Stimulated activated CD8-positive, alpha-beta memory T cell treated with anti-CD3 and anti-CD28 coated beads, Interleukin-2, amount 100 ng/mL, for 48 hours (primary cell): ENCODE data around the gene OR6K6.

ENCODE experiments used
- DNase-seq, 2 donors: peaks; one replicate each; pipeline ENCODE4 v3.0.0-alpha.2; 2020; ENCODE audit warnings: low read depth in 2 of 2

The OR6K6 gene

GRCh38 chr1:158801396-158801795 lies 46.9 kb downstream of the OR6K6 start:
- DNase-seq: no peak

GRCh38 chr1:158803678-158804077 lies 49.2 kb downstream of the OR6K6 start:
- no peak for DNase-seq
